ENCODE data around the gene MALRD1. TPM values are rescaled to one million over a fixed set of nuclear protein-coding genes. Genes with fewer than 3 reads are reported as not detected.

MALRD1 gene
- total RNA-seq, 4 donors from 2014 or later: 0.75 to 2.4 (median 0.82) TPM; not detected in 1

DNA sequence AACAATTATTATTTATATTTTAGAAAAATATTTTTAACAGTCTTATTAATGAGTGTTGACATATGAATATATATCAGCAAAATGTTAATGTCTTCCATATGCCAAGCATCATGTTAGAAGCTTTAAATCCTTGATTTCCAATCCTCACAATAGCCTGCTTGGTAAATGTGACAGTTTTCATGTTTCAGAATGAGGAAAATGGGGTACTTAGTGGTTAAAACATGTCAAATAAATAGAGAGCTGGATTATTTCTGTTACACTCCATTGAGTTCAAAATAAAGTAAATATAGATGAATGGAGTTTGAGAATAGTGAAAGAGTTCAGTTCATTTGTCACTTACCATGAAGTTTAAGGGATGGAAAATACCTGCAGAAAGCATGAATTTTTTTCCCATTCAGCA is 377.4 kb downstream of the MALRD1 start:
- Histone ChIP-seq H3K36me3 (no peaks in the 10 kb centered on the region), H3K4me1 (no peaks in the 10 kb centered on the region), H3K27me3 (no peaks in the 10 kb centered on the region), H3K9me3 (no peaks in the 10 kb centered on the region), H3K4me3 (no peak overlapping the region), H3K27ac (no peak overlapping the region)
- TF ChIP-seq POLR2AphosphoS5 (IDR thresholded peaks at IDR 0.05): no peak
- no peak for TF ChIP-seq EP300 (IDR thresholded peaks at IDR 0.05; ENCODE audit: low read depth)
- TF ChIP-seq POLR2A (IDR thresholded peaks at IDR 0.05): no peak
- TF ChIP-seq, protein P1, sequence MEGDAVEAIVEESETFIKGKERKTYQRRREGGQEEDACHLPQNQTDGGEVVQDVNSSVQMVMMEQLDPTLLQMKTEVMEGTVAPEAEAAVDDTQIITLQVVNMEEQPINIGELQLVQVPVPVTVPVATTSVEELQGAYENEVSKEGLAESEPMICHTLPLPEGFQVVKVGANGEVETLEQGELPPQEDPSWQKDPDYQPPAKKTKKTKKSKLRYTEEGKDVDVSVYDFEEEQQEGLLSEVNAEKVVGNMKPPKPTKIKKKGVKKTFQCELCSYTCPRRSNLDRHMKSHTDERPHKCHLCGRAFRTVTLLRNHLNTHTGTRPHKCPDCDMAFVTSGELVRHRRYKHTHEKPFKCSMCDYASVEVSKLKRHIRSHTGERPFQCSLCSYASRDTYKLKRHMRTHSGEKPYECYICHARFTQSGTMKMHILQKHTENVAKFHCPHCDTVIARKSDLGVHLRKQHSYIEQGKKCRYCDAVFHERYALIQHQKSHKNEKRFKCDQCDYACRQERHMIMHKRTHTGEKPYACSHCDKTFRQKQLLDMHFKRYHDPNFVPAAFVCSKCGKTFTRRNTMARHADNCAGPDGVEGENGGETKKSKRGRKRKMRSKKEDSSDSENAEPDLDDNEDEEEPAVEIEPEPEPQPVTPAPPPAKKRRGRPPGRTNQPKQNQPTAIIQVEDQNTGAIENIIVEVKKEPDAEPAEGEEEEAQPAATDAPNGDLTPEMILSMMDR (IDR thresholded peaks at IDR 0.05): no peak
- no peak for DNase-seq
- intact Hi-C loops (cut with DNase I; ENCODE audit: low total_unique reads) (no loop called here), in situ Hi-C loops (cut with MboI; ENCODE audit: low pct_ligation_motif_present in 1 of 4, low pct_unique_long_range_greater_than_20kb in 1 of 4, low sequenced_read_pairs in 3 of 4) (no loop called here)

DNA sequence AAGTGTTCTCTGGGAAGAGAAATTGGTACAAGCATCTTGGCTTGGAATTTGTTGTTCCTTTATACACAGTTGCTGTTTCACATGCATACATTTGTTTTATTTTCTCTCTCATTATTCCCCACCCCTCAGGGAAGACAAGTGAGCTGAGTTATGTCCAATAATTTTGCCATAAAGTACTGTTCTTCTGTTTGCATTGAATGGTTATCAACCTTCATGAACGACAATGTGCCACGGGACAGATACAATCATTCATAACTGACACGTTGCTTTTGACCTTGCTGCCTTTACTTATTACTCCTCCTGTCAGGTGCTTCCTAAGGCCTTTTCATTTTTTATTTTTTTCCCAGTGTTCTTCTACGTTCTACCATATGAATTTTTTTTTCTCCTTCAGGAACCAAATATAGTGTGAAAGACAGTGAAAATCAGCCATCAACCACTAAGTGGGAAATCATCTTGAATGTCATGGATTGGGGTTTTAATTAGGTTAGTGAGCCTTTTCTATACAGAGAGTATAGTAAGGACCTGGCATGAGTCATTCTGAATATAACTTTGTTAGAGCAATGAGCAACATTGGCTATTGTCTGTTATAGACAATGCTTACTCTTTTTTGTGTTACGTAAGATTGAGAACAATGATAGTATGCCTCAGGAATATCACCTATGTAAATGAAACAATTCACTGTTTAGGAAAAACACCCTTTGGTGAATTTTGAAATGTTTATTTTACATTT is 383.2 kb downstream of the MALRD1 start:
- Histone ChIP-seq H3K36me3 (no peaks in the 10 kb centered on the region), H3K9me3 (no peaks in the 10 kb centered on the region), H3K27me3 (no peaks in the 10 kb centered on the region), H3K4me3 (no peak overlapping the region), H3K4me1 (no peaks in the 10 kb centered on the region), H3K27ac (no peak overlapping the region)
- 54 to 56% methylated on average over 5 of the region's 5 CpGs for WGBS, 2 donors (ENCODE audit: low coverage in 1 of 2)
- TF ChIP-seq POLR2A (IDR thresholded peaks at IDR 0.05): no peak
- TF ChIP-seq, protein P1 (IDR thresholded peaks at IDR 0.05): no peak
- no peak for TF ChIP-seq EP300 (IDR thresholded peaks at IDR 0.05; ENCODE audit: low read depth)
- no peak for TF ChIP-seq POLR2AphosphoS5 (IDR thresholded peaks at IDR 0.05)
- in situ Hi-C loops (cut with MboI; ENCODE audit: low pct_ligation_motif_present in 1 of 4, low pct_unique_long_range_greater_than_20kb in 1 of 4, low sequenced_read_pairs in 3 of 4) (no loop called here), intact Hi-C loops (cut with DNase I; ENCODE audit: low total_unique reads) (no loop called here)
- no peak for DNase-seq

DNA sequence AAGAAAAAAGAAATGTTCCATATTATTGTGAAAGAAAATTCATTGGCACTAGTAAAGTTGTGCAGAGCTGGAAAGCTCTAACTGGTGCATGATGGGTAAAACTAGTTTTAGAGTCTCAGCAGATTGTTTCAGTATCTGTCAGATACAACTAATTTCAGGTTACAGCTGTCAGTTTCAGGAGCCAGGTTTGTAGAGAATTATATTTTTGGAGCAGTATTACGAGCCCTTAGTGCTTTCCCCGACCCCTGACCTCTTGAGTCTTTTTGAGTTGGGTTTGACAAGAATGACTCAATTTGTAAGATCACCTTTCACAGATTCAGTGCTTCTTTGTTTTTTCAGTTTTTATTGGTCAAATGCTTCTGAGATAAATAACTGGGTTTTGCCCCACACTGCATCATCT is 401.3 kb downstream of the MALRD1 start:
- in situ Hi-C loops (cut with MboI; ENCODE audit: low pct_ligation_motif_present in 1 of 4, low pct_unique_long_range_greater_than_20kb in 1 of 4, low sequenced_read_pairs in 3 of 4): no loop called here
- 75 to 80% methylated on average over 1 to 2 of the region's 2 CpGs for WGBS, 2 donors (ENCODE audit: low coverage in 1 of 2)
- intact Hi-C loops (cut with DNase I; ENCODE audit: low total_unique reads): no loop called here

DNA sequence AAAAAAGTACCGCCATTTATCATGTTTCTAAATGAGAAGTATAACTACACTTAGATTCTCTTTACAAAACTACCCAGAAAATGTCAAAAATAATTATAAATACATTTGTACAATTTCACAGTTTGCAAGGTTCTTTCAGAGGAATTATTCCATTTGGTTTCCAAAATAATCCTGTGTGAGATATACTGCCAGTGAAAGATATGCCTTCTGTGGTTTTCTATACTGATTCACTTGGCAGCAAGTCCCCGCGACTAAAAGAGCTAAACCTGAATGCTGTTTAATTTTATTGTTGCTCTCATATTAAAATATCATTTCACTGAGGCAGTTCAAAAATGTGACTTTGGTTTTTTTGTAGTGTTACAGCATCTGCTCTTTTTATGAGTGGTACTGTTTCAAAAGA is 402.8 kb downstream of the MALRD1 start:
- Histone ChIP-seq H3K9me3 (no peaks in the 10 kb centered on the region), H3K27ac (no peak overlapping the region), H3K4me1 (no peaks in the 10 kb centered on the region), H3K4me3 (no peak overlapping the region), H3K27me3 (no peaks in the 10 kb centered on the region), H3K36me3 (no peaks in the 10 kb centered on the region)
- no peak for TF ChIP-seq POLR2A (IDR thresholded peaks at IDR 0.05)
- TF ChIP-seq, protein P1 (IDR thresholded peaks at IDR 0.05): no peak
- TF ChIP-seq POLR2AphosphoS5 (IDR thresholded peaks at IDR 0.05): no peak
- no peak for TF ChIP-seq EP300 (IDR thresholded peaks at IDR 0.05; ENCODE audit: low read depth)
- 77 to 87% methylated on average over 3 of the region's 3 CpGs for WGBS, 2 donors (ENCODE audit: low coverage in 1 of 2)
- DNase-seq: no peak
- in situ Hi-C loops (cut with MboI; ENCODE audit: low pct_ligation_motif_present in 1 of 4, low pct_unique_long_range_greater_than_20kb in 1 of 4, low sequenced_read_pairs in 3 of 4) (no loop called here), intact Hi-C loops (cut with DNase I; ENCODE audit: low total_unique reads) (no loop called here)

More for the DNA sequence above, 401.3 kb downstream of the MALRD1 start:
- Histone ChIP-seq H3K9me3 (no peaks in the 10 kb centered on the region), H3K4me1 (no peaks in the 10 kb centered on the region), H3K27ac (no peak overlapping the region), H3K4me3 (no peak overlapping the region), H3K36me3 (no peaks in the 10 kb centered on the region), H3K27me3 (no peaks in the 10 kb centered on the region)
- TF ChIP-seq, protein P1 (IDR thresholded peaks at IDR 0.05): no peak
- no peak for TF ChIP-seq POLR2AphosphoS5 (IDR thresholded peaks at IDR 0.05)
- TF ChIP-seq EP300 (IDR thresholded peaks at IDR 0.05; ENCODE audit: low read depth): no peak
- no peak for TF ChIP-seq POLR2A (IDR thresholded peaks at IDR 0.05)
- DNase-seq: no peak
